ENCODE measurements around the gene XRCC5.
A peak's percentile ranks its signal among the peaks of the same experiment; 100 is the strongest.

XRCC5 gene

GRCh38 chr2:216071111-216071851, 37.9 kb upstream of the XRCC5 start:
- TF ChIP-seq ZFX (IDR thresholded peaks at IDR 0.05; ENCODE audit: borderline replicate concordance), result no peak
- TF ChIP-seq, protein P1, sequence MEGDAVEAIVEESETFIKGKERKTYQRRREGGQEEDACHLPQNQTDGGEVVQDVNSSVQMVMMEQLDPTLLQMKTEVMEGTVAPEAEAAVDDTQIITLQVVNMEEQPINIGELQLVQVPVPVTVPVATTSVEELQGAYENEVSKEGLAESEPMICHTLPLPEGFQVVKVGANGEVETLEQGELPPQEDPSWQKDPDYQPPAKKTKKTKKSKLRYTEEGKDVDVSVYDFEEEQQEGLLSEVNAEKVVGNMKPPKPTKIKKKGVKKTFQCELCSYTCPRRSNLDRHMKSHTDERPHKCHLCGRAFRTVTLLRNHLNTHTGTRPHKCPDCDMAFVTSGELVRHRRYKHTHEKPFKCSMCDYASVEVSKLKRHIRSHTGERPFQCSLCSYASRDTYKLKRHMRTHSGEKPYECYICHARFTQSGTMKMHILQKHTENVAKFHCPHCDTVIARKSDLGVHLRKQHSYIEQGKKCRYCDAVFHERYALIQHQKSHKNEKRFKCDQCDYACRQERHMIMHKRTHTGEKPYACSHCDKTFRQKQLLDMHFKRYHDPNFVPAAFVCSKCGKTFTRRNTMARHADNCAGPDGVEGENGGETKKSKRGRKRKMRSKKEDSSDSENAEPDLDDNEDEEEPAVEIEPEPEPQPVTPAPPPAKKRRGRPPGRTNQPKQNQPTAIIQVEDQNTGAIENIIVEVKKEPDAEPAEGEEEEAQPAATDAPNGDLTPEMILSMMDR (IDR thresholded peaks at IDR 0.05), result no peak
- H3K27ac ChIP-seq, result no peak overlapping the region

- no peak overlapping the region for H3K27ac ChIP-seq
- no peak for TF ChIP-seq ZFX (IDR thresholded peaks at IDR 0.05; ENCODE audit: borderline replicate concordance)
- TF ChIP-seq, protein P1 (IDR thresholded peaks at IDR 0.05), result no peak
Measured at GRCh38 chr2:216072473-216072872, 36.7 kb upstream of the XRCC5 start.

DNA sequence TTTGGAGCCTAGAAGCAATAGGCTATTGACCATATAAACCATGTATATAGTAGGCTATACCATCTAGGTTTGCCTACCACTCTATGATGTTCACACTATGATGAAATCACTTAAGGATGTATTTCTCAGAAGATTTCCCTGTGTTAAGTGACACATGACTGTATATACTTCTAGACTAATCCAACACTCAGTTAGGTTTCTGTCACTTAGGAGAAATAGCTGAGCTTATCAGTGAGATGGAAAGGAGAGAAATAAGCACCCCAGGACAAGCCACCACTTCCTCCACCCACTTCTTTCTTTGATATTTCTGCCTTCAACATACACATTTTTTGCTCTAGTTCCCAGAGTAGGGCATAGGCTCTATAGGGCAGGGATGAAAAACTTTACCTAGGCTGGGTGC, 35.4 kb upstream of the XRCC5 start:
- no peak for TF ChIP-seq ZFX (IDR thresholded peaks at IDR 0.05; ENCODE audit: borderline replicate concordance)
- TF ChIP-seq, protein P1 (IDR thresholded peaks at IDR 0.05), result no peak
- H3K27ac ChIP-seq, result no peak overlapping the region

DNA sequence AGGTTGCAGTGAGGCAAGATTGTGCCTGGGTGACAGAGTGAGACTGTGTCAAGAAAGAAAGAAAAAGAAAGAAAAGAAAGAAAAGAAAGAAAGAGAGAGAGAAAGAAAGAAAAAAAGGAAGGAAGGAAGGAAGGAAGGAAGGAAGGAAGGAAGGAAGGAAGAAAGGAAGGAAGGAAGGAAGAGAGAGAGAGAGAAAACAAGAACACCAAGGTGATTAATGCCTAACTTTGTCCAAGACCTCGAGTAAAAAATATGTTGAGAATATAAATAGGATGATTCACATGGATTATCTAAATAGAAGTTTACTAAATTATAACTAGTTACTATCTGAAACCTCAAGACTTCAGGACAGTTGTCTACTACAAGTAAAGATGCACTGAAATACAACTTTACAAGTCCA, 34.8 kb upstream of the XRCC5 start:
- TF ChIP-seq, protein P1 (IDR thresholded peaks at IDR 0.05), result no peak

GRCh38 chr2:216074794-216075193, 34.4 kb upstream of the XRCC5 start:
- TF ChIP-seq, protein P1 (IDR thresholded peaks at IDR 0.05), result no peak
- no peak for TF ChIP-seq ZFX (IDR thresholded peaks at IDR 0.05; ENCODE audit: borderline replicate concordance)

More for the DNA sequence above, 34.8 kb upstream of the XRCC5 start:
- no peak overlapping the region for H3K27ac ChIP-seq

DNA sequence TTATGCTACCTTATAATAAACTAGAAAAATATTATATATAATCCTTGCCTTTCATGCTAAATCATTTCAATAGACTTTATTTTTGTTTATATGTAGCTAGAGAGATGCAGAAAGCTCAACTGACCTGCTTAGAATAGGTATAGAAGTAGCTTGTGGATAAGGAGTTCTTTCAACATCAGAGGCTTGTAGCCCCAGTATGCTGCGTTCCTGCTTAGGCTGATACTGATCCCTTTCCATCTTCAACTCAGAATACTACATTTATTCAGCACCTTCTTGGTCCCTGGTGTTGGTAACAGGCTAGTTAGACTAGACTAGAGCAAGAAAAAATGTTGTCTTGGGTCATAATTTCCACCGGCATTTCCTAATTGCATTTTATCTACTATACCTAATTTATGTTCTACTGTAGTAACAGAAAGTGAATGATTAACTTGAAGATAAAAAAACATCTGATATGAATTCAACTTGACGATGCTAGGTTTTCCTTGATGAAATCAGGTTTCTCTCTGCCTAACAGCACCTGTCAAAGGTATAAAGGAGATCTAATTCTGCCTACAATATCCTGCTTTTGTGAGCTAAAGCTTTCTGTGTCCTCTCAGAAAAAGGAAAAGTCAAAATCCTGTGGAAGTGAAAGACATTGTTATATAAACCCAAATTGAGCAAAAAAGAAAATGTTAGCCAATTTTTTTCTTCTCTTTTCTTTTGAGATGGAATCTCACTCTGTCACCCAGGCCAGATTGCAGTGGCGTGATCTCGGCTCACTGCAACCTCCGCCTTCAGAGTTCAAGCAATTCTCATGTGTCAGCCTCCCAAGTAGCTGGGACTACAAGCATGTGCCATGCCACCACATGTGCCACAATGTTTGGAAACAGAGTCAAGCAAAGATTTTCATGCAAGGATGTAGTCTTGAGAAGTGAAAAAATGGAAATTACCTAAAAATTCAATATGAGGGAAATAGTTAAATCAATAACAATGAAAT, 33.4 kb upstream of the XRCC5 start:
- TF ChIP-seq, protein P1 (IDR thresholded peaks at IDR 0.05), result no peak
- TF ChIP-seq ZFX (IDR thresholded peaks at IDR 0.05; ENCODE audit: borderline replicate concordance), result no peak
- H3K27ac ChIP-seq, result peak overlapping the region; percentile 54

More at GRCh38 chr2:216074794-216075193, 34.4 kb upstream of the XRCC5 start:
- H3K27ac ChIP-seq, result no peak overlapping the region
